Panc1 (cell line): ENCODE results near the gene RDX.
"Not testable (repeated sequence)": the region's sequence is repeated elsewhere in the genome, so short reads cannot be mapped to it uniquely, and the experiment has no call there.

Experiments used
- CTCF ChIP-seq: fragments of 450-650 bp; IDR thresholded peaks from 2 replicates; pipeline ENCODE4 v1.5.1; 2017; ENCODE audit warnings: mild to moderate bottlenecking
- POLR2AphosphoS5 ChIP-seq: IDR thresholded peaks from 2 replicates; pipeline ENCODE4 v1.6.1; 2012; ENCODE audit warnings: mild to moderate bottlenecking, low read depth, low read length, moderate library complexity
- SIN3A ChIP-seq: IDR thresholded peaks from 2 replicates; pipeline ENCODE4 v1.6.1; 2012; ENCODE audit warnings: low read depth, mild to moderate bottlenecking, low read length, moderate library complexity, borderline replicate concordance; ENCODE audit not compliant: insufficient read depth

GRCh38 chr11:110306019-110306388 lies 9.6 kb upstream of the RDX start:
- not testable (repeated sequence) for TF ChIP-seq POLR2AphosphoS5, CTCF, SIN3A
